BJ (cell line): Measurements from ENCODE around the gene TUBGCP2. TPM values are rescaled to one million over a fixed set of nuclear protein-coding genes. Genes with fewer than 3 reads are reported as not detected.

Experiments
- CTCF ChIA-PET: fragments of 350-600 bp; formaldehyde crosslinking; extraction: SDS; loops from one replicate; lab custom pipeline; 2021; ENCODE audit warnings: antibody characterized with exemption, inconsistent platforms; lab: Yijun Ruan, JAX
- POLR2A ChIA-PET: fragments of 300-600 bp; sonication (Branson Sonifier 250); formaldehyde crosslinking; extraction: SDS; loops from one replicate; lab custom pipeline; 2021; ENCODE audit warnings: antibody characterized with exemption; lab: Charles Lee
- DNase-seq: peaks from one replicate; pipeline ENCODE4 v3.0.0-alpha.2; 2011; ENCODE audit warnings: low read depth
- H3K27me3 ChIP-seq: 2 replicates; pipeline ENCODE4 v1.6.0; 2011; ENCODE audit warnings: low read length; ENCODE audit not compliant: control insufficient read depth, insufficient read depth
- H3K36me3 ChIP-seq: 2 replicates; pipeline ENCODE4 v1.5.1; 2011; ENCODE audit warnings: low read length; ENCODE audit not compliant: control insufficient read depth, insufficient read depth
- H3K4me3 ChIP-seq: 2 replicates; pipeline ENCODE4 v1.5.1; 2011; ENCODE audit warnings: low read depth, mild to moderate bottlenecking, control low read depth, low read length
- CTCF ChIP-seq: IDR thresholded peaks from 2 replicates; pipeline ENCODE4 v1.5.1; 2011; ENCODE audit warnings: low read depth, mild to moderate bottlenecking, control low read depth, inconsistent platforms, low read length, moderate library complexity; ENCODE audit not compliant: insufficient read depth
- polyA plus RNA-seq: library from polyadenylated mRNA; depleted of rRNA; stranded (reverse); fragments of >200 nt; gene quantifications from 2 replicates; pipeline ENCODE4 v1.2.3, GENCODE V29; 2011

Gene TUBGCP2
- polyA plus RNA-seq, 1 experiment: 55.8 TPM

DNA sequence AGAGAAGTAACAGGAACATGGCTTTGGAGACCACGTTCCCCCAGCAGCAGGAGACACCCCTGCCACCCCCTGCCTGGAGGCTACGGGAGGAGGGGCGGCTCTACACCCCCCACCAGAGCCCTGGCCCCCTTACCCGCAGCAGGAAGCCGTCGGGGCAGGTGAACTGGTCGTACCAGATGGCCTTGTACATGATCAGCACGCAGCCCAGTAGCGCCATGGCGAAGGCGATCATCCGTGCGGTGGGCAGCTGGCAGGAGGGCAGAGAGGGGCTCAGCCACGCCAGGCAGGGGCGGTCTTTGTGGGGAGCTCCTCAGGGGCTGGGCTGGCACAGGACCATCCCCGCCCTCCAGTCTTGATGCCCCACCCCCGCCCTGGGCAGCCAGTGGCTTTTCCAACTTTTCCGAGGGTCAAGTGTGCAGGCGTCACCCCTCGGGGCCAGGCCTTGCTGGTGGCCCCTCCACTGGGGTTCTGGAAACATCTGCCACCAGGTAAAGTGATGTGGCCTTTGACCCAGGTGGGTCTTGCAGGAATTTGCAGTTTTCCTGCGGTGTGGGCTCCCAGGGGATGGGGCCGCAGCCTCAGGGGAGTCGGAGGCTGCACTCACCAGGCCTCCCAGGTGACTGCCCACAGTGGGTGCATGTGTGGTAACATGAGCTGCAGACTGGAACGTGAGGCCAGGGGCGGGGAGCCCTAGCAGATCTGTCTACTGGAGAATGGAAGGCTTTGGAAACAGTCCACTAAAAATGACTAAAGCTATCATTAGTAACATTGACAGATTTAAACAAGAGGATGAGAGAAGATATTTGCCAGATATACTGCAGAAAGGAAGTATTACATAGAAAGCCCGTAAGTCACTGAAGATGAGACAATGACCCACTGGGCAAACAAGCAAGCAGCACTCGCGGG is 18.3 kb upstream of the TUBGCP2 start:
- H3K36me3 ChIP-seq: no peaks in the 10 kb centered on the region
- DNase-seq: no peak
- peaks cover 13% of the 10 kb centered on the region for H3K27me3 ChIP-seq
- POLR2A ChIA-PET: no interaction called here
- CTCF ChIA-PET: interaction anchor here (1.0 to 1.6 kb wide), 5 partner anchors 9 to 287 kb away, joined by 3 to 5 read pairs (median 4); no protein-coding TSS in a partner anchor
- TF ChIP-seq CTCF: no peak
- H3K4me3 ChIP-seq: no peak overlapping the region

GRCh38 chr10:133326223-133326551 is 17.5 kb upstream of the TUBGCP2 start:
- Histone ChIP-seq H3K36me3 (no peaks in the 10 kb centered on the region), H3K4me3 (peak overlapping the region; percentile 53)
- CTCF ChIA-PET: interaction anchor here (1.5 kb wide), 1 partner anchor 111 kb away, joined by 5 read pairs; no protein-coding TSS in a partner anchor

DNA sequence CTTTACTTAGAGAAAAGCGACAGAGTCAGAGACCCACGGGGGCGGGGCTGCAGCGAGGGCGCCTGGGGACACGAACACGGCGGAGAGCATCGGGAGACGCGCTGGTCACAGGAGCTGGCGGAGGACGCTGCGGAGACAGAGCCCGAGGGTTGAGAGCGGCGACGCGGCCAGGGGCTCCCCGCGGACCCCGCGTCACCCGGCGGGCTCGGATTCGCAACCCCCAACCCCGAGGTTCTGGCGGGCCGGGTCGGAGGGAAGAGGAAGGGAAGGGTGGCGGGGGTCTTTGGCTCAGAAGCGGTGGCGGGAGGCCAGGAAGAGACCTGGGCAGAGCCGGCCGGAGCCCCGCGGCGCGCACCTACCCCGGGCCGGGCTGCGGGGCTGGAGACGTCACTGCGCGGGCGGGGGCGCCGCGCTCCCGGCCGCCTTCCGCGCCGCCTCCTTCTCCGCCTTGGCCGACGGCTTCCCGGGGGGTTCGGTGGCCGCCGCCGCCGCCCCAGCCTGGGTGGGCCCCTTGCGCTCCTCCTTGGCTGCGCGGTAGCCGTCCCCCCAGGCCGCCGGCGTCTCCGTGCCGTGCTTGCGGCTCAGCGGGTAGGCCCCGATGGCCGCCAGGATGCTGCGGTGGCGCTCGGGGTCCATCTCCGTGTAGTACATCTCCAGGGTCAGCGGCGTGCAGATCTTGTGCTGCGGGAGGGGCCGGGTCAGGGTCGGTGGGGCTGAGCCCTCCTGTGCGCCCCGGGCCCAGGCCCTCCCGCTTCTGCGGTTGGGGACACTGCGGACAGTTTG is 17.0 kb upstream of the TUBGCP2 start:
- DNase-seq: no peak
- CTCF ChIA-PET: interaction anchor here (0.6 to 2.0 kb wide), 2 partner anchors 10 to 454 kb away, joined by 3 to 6 read pairs; no protein-coding TSS in a partner anchor

More at GRCh38 chr10:133326223-133326551, 17.5 kb upstream of the TUBGCP2 start:
- peaks cover 10% of the 10 kb centered on the region for H3K27me3 ChIP-seq
- DNase-seq: no peak
- TF ChIP-seq CTCF: no peak
- POLR2A ChIA-PET: no interaction called here

GRCh38 chr10:133324857-133325260 is 16.2 kb upstream of the TUBGCP2 start:
- ChIA-PET CTCF (interaction anchor here (1.3 to 2.0 kb wide), 2 partner anchors 9 to 17 kb away, joined by 5 to 6 read pairs; no protein-coding TSS in a partner anchor), POLR2A (interaction anchor here (0.6 kb wide), 1 partner anchor 110 kb away, joined by 6 read pairs; no protein-coding TSS in a partner anchor)
- H3K36me3 ChIP-seq: no peaks in the 10 kb centered on the region
- DNase-seq: no peak
- peaks cover 8% of the 10 kb centered on the region for H3K27me3 ChIP-seq
- peak overlapping the region; percentile 53 for H3K4me3 ChIP-seq
- no peak for TF ChIP-seq CTCF

More for the DNA sequence above, 17.0 kb upstream of the TUBGCP2 start:
- Histone ChIP-seq H3K27me3 (peaks cover 8% of the 10 kb centered on the region), H3K4me3 (peak overlapping the region; percentile 53), H3K36me3 (no peaks in the 10 kb centered on the region)
- TF ChIP-seq CTCF: no peak
- POLR2A ChIA-PET: no interaction called here
